Stimulated activated CD4-positive, alpha-beta T cell treated with anti-CD3 and anti-CD28 coated beads, Interleukin-2, amount 100 ng/mL, for 48 hours (primary cell): ENCODE measurements around the gene ARHGAP35.
"Not testable (repeated sequence)": the region's sequence is repeated elsewhere in the genome, so short reads cannot be mapped to it uniquely, and the experiment has no call there.

Experiments used
- DNase-seq, 2 donors: peaks; one replicate each; pipeline ENCODE4 v3.0.0-alpha.2; 2020

The ARHGAP35 gene

DNA sequence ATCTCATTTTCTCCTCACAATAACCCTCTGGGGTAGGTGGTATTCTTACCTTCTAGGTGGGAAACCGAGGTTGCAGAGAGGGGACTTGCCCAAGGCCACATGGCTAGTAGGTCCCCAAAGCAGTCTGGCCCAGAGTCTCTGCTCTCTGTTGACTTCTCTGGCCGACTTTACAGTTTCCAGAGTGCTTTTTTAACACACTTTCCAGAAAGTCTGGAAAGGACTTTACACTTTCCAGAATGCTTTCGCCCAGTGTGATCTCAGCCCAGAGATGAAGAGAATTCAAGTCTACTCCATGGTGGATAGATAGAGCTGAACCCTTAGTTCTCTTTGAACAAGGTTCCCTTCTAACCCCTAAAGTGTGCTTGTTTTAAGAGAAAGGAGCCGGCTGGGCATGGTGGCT lies 12.2 kb downstream of the ARHGAP35 start:
- DNase-seq: no peak

DNA sequence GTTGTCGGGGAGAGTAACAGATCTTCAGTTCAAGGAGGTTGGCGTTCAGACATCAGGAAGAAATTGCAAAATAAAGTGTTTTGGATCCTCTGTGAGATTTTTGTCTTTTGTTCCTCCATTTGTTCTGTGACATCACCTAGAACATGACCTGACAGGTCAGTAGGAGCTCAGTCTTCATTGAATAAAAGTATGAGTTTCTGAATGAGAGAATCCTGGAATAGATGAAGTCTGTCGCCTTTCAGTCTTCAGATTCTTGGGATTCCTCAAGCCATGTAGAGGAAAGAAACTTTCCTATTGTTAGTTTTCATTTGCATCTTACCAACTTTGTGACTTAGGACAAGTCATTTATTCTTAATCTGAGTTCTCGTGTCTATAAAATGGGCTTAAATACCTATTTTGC lies 14.4 kb downstream of the ARHGAP35 start:
- DNase-seq: no peak

DNA sequence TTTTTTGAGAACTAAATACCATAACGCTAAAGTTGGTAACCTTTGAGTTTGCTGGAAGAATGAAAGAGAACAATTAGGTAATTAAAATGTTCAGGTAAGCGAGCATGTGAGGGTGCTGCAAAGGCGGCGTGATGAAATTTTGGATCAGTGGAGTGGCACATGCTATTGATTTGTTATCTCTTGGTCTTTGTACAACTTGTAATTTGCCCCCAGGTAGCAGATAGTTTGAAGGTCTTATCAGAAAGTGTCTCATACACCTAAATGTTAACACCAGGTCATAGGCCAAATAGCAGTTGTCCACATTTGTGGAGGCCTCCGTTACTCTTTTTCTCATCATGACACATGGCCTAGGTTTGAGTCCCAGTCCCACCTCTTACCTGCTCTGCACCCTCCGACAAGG lies 14.9 kb downstream of the ARHGAP35 start:
- no peak for DNase-seq

DNA sequence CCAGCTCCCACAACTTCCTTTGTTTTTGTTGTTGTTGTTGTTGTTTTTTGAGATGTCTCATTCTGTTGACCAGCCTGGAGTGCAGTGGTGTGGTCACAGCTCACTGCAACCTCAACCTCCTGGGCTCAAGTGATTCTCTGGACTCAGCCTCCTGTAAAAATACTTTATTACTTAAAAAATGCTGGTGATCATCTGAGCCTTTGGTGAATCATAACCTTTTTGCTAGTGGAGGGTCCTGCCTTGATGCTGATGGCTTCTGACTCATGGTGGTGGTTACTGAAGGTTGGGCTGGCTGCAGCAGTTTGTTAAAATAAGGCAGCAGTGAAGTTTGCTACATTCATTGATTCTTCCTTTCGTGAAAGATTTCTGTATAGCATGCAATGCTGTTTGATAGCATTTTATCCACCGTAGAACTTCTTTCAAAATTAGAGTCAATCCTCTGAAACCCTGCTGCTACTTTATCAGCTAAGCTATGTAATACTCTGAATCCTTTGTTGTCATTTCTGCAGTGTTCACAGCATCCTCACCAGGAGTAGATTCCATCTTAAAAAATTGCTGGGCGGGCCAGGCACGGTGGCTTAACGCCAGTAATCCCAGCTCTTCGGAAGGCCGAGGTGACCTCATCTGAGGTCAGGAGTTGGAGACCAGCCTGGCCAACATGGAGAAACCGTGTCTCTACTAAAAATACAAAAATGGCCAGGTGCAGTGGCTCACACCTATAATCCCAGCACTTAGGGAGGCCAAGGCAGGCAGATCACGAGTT lies 18.0 kb downstream of the ARHGAP35 start:
- DNase-seq: no peak

DNA sequence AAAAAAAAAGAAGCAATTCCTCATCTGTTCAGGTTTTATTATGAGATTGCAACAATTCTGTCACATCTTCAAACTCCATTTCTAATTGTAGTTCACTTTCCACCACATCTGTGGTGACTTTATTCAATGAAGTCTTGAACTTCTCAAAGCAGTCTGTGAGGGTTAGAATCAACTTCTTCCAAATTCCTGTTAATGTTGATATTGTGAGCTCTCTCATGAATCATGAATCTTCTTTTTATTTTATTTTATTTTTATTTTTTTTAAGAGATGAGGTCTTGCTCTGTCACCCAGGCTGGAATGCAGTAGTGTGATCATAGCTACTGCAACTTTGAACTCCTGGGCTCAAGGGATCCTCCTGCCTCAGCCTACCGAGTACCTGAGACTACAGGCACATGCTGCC lies 19.6 kb downstream of the ARHGAP35 start:
- no peak for DNase-seq

DNA sequence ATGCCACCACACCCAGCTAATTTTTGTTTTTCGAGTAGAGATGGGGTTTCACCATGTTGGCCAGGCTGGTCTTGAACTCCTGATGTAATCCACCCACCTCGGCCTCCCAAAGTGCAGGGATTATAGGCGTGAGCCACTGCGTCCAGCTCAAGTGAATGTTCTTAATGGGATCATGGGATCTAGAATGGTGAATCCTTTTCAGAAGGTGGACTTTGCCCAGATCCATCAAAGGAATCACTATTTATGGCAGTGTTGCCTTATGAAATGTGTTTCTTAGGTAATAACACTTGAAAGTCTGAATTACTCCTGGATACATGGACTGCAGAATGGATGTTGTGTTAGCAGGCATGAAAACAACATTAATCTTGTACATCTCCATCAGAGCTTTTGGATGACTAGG lies 20.3 kb downstream of the ARHGAP35 start:
- DNase-seq: no peak

DNA sequence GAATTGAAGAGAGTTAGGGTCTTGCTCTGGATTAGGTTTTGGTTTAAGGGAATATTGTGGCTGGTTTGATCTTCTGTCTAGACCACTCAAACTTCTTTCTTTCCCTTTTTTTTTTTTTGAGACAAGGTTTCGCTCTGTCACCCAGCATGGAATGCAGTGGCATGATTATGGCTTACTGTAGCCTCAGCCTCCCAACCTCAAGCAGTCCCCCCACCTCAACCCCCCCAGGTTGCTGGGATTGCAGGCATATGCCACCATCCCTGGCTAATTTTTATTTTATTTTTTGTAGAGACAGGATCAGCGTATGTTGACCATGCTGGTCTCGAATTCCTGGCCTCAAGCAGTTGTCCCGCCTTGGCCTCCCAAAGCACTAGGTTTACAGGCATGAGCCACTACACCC lies 21.2 kb downstream of the ARHGAP35 start:
- no peak for DNase-seq

DNA sequence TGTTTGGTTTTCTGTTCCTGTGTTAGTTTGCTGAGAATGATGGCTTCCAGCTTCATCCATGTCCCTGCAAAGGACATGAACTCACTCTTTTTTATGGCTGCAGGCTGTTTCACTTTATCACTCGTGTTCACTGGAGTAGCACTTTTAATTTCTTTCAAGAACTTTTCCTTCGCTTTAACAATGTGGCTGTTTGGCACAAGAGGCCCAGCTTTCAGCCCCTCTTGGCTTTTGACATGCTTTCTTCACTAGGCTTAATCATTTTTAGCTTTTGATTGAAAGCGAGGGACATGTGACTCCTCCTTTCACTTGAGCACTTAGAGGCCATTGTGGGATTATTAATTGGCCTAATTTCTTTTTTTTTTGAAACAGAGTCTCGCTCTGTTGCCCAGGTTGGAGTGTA lies 22.0 kb downstream of the ARHGAP35 start:
- not testable (repeated sequence) for DNase-seq

DNA sequence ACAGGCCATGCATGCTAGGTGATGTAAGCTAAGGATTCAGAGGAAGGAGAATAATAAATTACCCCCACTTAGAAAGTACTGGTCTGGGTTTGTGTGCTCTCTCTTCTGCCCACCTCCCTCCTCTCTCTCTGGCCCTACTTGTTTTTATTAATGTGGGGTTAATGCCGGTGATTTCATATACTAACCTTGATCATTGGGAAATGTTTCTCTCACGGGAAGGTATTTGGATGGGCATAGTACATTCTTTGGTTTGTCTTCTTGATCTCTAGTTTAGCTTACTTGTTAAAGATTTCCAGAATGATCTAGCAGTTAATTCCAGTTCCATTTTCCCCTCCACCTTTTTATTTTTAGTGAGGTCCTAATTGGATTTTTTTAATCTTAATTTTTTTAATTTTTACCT lies 24.6 kb downstream of the ARHGAP35 start:
- DNase-seq: no peak

DNA sequence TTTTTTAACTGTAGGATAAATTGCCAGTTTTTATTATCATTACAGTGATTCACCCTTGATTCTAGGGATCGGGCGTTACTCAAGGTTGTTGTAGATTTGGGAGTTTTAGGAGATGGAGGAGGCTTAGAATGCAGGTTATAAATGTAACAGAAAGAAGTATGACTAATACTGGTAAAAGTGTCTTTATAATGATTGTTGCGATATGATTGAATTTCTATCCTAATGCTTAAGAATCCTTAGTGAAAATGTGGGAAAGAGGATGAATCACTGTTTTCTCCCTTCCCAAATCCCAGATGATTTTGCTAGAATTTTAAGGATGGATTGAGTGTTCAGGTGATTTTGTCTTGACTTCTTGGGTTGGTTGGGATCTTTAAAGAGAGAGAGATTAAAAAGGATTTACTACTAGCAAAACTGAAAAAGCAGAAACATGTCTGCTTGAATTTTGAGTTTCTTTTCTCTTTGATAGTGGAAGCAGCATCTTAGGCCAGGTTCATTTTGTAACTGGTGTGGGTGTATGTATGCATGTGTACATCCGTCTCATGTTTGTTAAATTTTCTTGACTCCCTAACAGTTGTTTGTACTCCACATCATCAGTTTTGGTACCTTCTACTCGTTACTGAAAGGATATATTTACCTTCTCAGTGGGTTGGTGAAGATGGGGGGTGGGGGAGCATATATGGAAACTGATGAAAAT lies 25.9 kb downstream of the ARHGAP35 start:
- DNase-seq: no peak

DNA sequence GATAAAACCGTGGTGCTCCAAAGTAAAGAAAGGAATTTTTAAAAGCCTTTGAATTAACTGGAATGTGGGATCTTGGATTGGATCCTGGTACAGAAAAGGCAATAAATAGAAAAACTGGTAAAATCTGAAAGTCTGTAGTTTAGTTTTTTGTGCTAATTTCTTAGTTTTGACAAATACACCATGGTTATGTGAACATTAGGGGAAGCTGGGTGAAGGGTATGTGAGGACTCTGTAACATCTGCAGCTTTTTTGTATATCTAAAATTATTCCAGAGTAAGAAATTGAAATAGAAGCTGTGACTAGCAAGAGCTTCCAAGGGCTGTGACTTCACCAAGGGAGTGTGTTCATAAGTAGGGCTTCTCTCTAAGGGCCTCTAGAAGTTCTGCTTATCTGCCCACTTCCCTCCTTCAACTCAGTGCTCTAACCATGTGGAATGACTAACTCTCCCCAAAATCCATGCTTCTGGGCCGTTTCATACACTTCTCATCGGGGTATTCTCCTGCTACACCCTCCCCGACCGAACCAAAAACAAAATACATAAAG lies 26.5 kb downstream of the ARHGAP35 start:
- DNase-seq: no peak

DNA sequence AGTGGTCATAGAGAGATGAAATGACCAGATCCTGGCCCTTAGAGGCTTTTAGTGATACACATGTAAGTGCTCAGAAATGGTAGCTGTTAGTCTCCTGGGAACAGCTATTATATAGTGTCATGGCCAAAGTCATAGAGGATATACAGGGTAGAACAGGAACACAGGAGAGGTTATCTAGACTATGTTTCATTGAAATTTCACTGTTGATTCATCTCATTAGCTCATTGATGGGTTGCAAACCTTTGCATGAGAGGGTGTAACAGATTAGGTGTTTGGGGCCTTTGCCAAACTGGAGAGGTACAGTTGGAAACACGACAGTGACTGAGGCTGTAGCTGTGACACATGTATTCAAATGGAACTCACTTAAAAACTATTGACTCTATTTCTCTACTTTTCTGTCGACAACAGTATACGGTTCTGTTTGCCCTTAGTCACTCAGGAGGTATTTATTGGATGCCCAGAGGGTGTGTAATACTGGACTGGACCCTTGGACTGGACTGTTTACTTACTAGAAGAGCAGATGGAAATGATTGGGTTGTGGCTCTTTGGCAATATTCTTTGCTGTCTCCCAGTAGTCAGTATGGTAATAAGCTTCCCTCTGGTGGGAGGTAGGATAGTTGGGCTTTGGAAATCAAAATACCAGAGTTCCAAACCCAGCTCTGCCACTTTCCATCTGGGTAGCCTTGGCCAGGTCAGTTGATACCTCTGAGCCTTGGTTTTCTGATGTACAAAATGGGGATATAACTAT lies 29.8 kb downstream of the ARHGAP35 start:
- no peak for DNase-seq

DNA sequence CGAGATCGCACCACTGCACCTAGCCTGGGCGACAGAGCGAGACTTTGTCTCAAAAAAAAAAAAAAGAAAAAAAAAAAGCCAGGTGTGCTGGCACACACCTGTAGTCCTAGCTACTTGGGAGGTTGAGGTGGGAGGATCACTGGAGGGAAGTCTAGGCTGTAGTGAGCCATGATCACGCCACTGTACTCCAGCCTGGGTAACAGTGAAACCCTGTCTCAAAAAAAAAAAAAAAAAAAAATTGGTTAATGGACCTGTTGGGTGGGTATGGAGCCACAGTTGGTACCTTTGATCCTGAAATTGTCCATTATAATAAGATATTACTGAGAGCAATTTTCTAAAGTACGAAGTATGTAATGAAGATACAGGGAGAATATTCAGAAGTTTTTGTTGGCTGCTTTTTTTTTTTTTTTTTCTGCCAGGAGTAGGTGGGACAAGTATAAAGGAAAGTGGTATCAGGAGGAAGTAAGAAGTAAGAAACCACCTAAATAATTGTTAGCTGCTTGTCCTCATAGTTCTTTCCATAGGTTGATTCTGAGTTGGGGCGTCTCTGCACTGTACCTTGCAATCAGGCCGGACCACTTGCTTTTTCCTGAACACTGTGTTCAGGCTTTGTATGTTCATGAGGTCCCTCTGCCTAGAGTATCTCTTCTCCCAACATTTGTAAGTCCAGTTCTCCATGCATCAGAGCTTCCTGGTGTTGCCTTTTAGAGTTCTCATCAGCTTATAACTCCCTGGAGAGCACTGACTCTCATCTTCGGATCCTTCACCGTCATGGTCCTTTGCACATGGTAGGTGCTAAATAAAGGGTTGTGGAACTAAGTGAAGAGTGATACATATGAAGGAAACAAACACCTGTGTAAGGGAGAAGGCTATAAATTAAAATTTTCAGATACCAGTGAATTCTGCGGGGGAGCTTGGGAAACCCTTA lies 31.7 kb downstream of the ARHGAP35 start:
- no peak for DNase-seq

DNA sequence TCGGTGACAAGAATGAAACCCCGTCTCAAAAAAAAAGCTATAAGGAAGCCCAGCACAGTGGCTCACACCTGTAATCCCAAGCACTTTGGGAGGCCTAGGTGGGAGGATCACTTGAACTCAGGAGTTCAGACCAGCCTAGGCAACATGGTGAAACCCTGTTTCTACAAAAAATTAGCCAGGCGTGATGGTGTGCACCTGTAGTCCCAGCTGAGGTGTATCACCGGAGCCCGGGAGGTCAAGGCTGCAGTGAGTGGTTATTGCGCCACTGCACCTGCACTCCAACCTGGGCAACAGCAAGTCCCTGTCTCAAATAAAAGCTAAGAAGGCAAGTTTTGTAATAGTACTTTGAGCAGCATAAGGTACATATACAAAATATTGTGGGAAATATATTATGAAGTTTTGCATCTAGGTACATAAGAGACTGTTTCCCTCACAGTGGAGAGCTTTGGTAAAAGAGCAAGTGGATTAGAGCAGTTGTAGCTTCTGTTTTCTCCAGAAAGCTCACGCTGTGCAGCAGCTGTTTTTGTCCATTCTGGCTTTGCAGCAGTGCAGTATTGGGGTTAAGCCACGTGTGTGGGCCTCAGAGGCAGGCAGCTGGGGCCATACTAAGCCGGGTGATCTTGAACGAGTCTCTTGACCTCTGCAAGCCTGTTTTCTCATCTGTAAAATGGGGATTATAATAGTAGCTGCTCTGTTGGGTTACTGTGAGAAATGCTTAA lies 35.4 kb downstream of the ARHGAP35 start:
- DNase-seq: no peak

DNA sequence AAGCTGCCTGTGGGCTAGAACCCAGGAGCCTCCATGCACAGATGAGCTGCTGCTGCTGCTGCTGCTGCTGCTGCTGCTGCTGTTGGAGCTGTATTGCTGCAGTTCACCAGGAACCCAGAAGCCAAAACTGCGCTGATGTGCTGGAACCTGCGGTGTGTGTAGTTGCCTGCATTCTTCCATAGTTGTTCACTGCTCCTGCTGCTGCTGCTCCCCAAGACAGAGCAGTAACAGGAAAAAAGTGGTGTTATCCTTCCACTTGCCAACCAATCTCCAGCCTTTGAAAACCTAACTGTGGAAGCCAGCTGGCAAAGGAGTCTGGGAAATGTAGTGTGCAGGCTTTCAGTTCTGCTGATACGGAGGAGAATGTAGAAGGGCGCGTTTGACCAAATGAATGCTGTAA lies 37.9 kb downstream of the ARHGAP35 start:
- no peak for DNase-seq

DNA sequence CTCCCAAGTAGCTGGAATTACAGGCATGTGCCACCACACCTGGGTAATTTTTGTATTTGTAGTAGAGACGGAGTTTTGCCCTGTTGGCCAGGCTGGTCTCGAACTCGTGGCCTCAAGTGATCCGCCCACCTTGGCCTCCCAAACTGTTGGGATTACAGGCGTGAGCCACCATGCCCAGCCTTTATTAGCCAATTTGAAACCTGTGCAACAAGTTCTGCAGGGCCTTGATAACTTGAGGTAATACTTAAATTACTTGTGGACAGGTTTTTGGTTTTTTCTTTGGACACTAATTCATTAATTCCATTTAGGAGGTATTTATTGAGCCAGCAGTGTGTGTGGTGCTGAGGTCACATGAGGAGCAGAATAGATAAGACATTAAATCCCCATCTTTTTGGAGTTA lies 39.5 kb downstream of the ARHGAP35 start:
- no peak for DNase-seq

DNA sequence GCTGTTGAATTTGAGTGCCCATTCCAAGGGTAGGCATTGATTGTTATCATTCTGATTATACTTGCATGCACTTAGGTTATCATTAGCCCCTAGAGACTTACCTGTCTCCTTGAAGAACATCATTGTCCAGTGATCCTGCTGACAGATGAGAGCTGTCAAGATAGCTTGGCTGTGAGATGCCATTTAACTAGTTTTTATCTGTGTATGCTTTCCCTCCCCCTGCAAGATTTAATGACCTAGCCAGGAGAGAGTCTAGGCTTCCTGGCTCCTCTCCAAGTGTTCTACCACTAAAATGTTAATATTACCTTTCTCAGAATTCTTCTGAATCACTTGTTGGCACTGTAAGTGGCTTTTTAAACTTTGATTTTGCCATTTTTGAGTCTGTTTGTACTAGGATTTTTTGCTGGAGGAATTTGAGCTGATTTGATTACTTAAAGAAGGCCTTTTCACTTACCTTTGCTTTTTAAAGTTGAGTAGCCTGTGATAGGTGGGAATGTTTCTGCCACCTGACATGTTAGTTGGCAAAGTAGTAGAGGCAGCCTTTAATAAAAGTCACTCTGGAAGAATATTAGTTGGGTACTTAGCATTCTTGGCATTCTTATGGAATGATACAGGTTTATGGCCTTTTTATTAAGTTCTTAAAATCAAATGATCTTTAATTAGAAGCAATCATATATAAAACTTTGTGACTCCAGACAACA lies 41.1 kb downstream of the ARHGAP35 start:
- DNase-seq: no peak

DNA sequence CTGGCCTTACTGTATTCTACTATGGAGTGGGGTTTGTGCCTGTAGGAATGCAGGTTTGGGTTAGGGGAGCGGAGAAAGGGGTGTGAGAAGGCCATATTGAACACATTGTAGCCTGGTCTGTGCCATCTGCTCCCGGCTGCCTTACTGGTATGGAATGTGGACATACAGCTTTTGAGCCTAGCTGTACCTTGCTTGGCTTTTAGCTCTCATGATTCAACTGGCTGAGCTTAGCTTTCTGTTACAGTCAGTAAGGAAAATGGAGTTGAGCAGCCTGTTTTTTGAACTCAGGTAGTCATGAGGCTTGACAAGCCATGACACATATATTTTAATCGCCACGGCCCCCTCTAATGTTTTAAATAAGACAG lies 41.6 kb downstream of the ARHGAP35 start:
- DNase-seq: no peak

DNA sequence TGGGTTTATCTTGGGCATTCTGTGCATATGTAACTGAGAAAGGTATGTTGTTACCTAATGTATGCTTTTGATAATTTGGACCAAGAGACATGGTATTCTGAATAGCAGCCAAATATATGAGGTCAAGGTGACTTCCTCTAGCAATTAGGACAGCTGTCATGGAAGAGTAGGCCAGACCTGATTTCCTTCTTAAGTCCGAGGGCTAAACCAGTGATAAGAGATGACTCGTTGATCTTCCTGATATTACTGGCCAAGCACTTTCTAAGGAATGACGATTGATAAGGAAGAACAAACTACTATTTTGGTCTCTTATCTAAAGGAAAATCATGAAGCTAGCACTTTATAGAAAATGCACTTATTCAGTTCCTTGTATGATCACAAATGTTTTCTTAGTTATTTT lies 42.7 kb downstream of the ARHGAP35 start:
- no peak for DNase-seq

DNA sequence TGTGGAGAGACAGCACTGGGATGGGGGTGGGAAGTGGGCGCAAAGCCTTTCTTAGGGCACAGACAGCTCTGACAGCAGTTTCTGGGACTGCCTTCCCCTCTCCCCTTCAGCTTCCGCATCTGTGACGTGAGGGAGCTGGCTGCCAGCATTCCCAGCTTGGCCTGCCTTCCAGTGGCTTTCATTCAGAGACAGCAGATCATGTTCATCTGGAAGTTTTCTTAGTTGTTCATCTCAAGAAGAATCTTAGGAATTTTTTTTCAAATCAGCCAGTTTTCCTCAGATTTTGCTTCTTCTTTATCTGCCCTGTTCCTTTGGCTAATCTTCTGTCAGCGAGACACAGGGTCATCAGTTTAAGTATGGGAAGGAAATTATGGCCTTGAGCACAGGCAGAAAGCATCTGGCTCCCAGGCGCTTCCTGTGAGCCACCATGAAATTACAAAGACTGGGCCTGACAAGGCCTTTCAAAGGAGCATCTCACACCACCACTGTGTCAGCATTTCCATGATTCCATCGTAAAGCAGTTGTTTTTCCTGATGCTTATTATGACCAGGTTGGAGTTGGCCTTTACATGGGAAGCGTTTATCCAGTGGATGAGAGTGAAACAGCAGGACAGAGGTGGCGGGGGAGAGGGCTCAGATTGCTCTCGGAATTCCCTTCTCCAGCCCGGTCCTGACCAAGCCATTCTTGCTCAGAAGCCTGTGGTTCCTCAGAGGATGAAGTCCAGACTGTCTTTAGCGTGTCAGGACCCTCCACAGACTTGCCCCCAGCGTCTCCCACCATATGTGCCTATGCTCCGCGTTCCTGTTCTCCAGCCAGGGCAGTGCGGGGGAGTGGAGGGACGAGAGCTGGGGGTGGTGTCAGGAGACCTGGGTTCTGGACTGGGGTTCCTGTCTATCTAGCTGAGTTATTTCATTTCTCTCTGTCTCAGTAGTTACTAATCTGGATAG lies 43.6 kb downstream of the ARHGAP35 start:
- no peak for DNase-seq
